ENCODE results near the gene ORC3. TPM values are rescaled to one million over a fixed set of nuclear protein-coding genes. Genes with fewer than 3 reads are reported as not detected.

ORC3 gene
- total RNA-seq, 4 donors from 2014 or later: 17.1 to 30.6 (median 22.3) TPM

GRCh38 chr6:87633851-87634250 is 43.9 kb downstream of the ORC3 start:
- Histone ChIP-seq H3K4me3 (no peak overlapping the region), H3K27ac (no peak overlapping the region), H3K9me3 (no peaks in the 10 kb centered on the region), H3K27me3 (no peaks in the 10 kb centered on the region), H3K4me1 (no peaks in the 10 kb centered on the region), H3K36me3 (peaks cover 0 to 74% (median 0%) of the 10 kb centered on the region in 3 donors)
- WGBS, 2 donors: 65 to 68% methylated on average over 3 of the region's 3 CpGs
- no peak for TF ChIP-seq POLR2A (IDR thresholded peaks at IDR 0.05)
- no peak for TF ChIP-seq CTCF (IDR thresholded peaks at IDR 0.05)
- TF ChIP-seq EP300 (IDR thresholded peaks at IDR 0.05): no peak
- DNase-seq (ENCODE audit: low spot score in 2 of 2): no peak

GRCh38 chr6:87636315-87636714 is 46.4 kb downstream of the ORC3 start:
- Histone ChIP-seq H3K27ac (no peak overlapping the region), H3K4me3 (no peak overlapping the region), H3K4me1 (no peaks in the 10 kb centered on the region), H3K36me3 (peaks cover 0 to 78% (median 0%) of the 10 kb centered on the region in 3 donors), H3K9me3 (no peaks in the 10 kb centered on the region), H3K27me3 (no peaks in the 10 kb centered on the region)
- DNase-seq (ENCODE audit: low spot score in 2 of 2): no peak
- WGBS, 2 donors: 83 to 97% methylated on average over 1 of the region's 1 CpG
- TF ChIP-seq POLR2A (IDR thresholded peaks at IDR 0.05) (no peak), CTCF (IDR thresholded peaks at IDR 0.05) (no peak)

- no peak for DNase-seq (ENCODE audit: low spot score in 2 of 2)
- Histone ChIP-seq H3K27ac (no peak overlapping the region), H3K4me1 (no peaks in the 10 kb centered on the region), H3K27me3 (no peaks in the 10 kb centered on the region), H3K9me3 (no peaks in the 10 kb centered on the region), H3K36me3 (peaks cover 0 to 74% (median 0%) of the 10 kb centered on the region in 3 donors), H3K4me3 (no peak overlapping the region)
- TF ChIP-seq EP300 (IDR thresholded peaks at IDR 0.05) (no peak), CTCF (IDR thresholded peaks at IDR 0.05) (no peak), POLR2A (IDR thresholded peaks at IDR 0.05) (no peak)
- WGBS, 2 donors: 94 to 98% methylated on average over 1 of the region's 1 CpG
Measured at GRCh38 chr6:87637106-87637505, 47.2 kb downstream of the ORC3 start.

- peaks cover 0 to 67% (median 0%) of the 10 kb centered on the region in 3 donors for H3K36me3 ChIP-seq
- no peaks in the 10 kb centered on the region for H3K4me1 ChIP-seq
Measured at GRCh38 chr6:87639373-87639772, 49.4 kb downstream of the ORC3 start.

More at GRCh38 chr6:87639373-87639772, 49.4 kb downstream of the ORC3 start:
- no peak overlapping the region for H3K4me3 ChIP-seq
- no peak for TF ChIP-seq EP300 (IDR thresholded peaks at IDR 0.05)
- no peak for TF ChIP-seq POLR2A (IDR thresholded peaks at IDR 0.05)
- TF ChIP-seq CTCF (IDR thresholded peaks at IDR 0.05): no peak
- no peaks in the 10 kb centered on the region for H3K9me3 ChIP-seq
- DNase-seq (ENCODE audit: low spot score in 2 of 2): no peak
- H3K27me3 ChIP-seq: no peaks in the 10 kb centered on the region
- H3K27ac ChIP-seq: no peak overlapping the region
- 95 to 97% methylated on average over 4 of the region's 4 CpGs for WGBS, 2 donors
